H1 (cell line): Measurements from ENCODE around the gene GZMM. TPM values are rescaled to one million over a fixed set of nuclear protein-coding genes. Genes with fewer than 3 reads are reported as not detected.

Experiments
- ASH2L ChIP-seq: fragments of 200-600, 300-600 bp; sonication (generic); IDR thresholded peaks from one replicate; pipeline ENCODE4 v1.7.1; 2017; ENCODE audit warnings: low read length
- ATF3 ChIP-seq: IDR thresholded peaks from 2 replicates; pipeline ENCODE4 v1.6.1; 2011; ENCODE audit warnings: low read depth, mild to moderate bottlenecking, low read length; ENCODE audit not compliant: insufficient read depth
- EGR1 ChIP-seq: IDR thresholded peaks from 2 replicates; pipeline ENCODE4 v1.6.1; 2011; ENCODE audit warnings: low read depth, low read length, borderline replicate concordance
- SUZ12 ChIP-seq: fragments of 200-600 bp; sonication (generic); IDR thresholded peaks from 2 replicates; pipeline ENCODE4 v1.6.1; 2012; ENCODE audit warnings: mild to moderate bottlenecking, inconsistent platforms, low read length, moderate library complexity, mixed read lengths
- polyA plus RNA-seq, 7 experiments: library from polyadenylated mRNA; depleted of rRNA in 3 of 7; stranded (reverse) in 5 of 7; unstranded in 2 of 7; fragments of >200 nt in 5 of 7; fragments of 200-250 nt in 2 of 7; gene quantifications; 1 replicate in 5 of 7; 2 replicates in 1 of 7; 4 replicates in 1 of 7; pipeline versions ENCODE4 v1.2.1 to v1.2.3, GENCODE V29; 2011 to 2013; ENCODE audit warnings: missing spikeins in 2 of 7, mixed read lengths in 2 of 7
- total RNA-seq: library from RNA; stranded (reverse); fragmentation: NEBNext Ultra II Directional; extraction: Animal tissue kit (Norgen Biotek cat#: 25700); gene quantifications from 2 replicates; pipeline ENCODE4 v1.2.1, GENCODE V29; 2021

GZMM gene
- total and polyA plus RNA-seq, 2 of the 8 experiments (the other 6 are each of a cell fraction or from before 2014, with no cell fraction given), result 0.09 to 0.32 TPM

GRCh38 chr19:566403-566802 lies 22.6 kb downstream of the GZMM start (continued):
- TF ChIP-seq ATF3, result no peak
- no peak for TF ChIP-seq SUZ12
- no peak for TF ChIP-seq EGR1
- no peak for TF ChIP-seq ASH2L
